GM12878 (cell line): ENCODE data around the gene LRP1B. TPM values are rescaled to one million over a fixed set of nuclear protein-coding genes. Genes with fewer than 3 reads are reported as not detected.

ENCODE experiments used
- ATF3 ChIP-seq: IDR thresholded peaks from 2 replicates; pipeline ENCODE4 v1.6.1; 2011; ENCODE audit warnings: low read depth, mild to moderate bottlenecking, low read length, moderate library complexity, borderline replicate concordance; ENCODE audit errors: extremely low read depth
- BHLHE40 ChIP-seq, 2 experiments: fragments of 450-650 bp in 1 of 2; IDR thresholded peaks; 2 replicates each; pipeline ENCODE4 v1.6.1; 2011 to 2017; ENCODE audit warnings: low read depth in 2 of 2, borderline replicate concordance in 1 of 2, improper control_type of control experiment in 1 of 2, low read length in 1 of 2, mild to moderate bottlenecking in 1 of 2
- CBFB ChIP-seq: IDR thresholded peaks from 2 replicates; pipeline ENCODE4 v1.6.1; 2016; ENCODE audit warnings: antibody characterized with exemption, low read depth
- CHD1 ChIP-seq: IDR thresholded peaks from 2 replicates; pipeline ENCODE4 v1.6.1; 2012; ENCODE audit warnings: low read depth, low read length, improper control_type of control experiment
- CUX1 ChIP-seq: IDR thresholded peaks from 2 replicates; pipeline ENCODE4 v1.6.1; 2012; ENCODE audit warnings: improper control_type of control experiment, low read depth, low read length; ENCODE audit not compliant: insufficient replicate concordance
- FOXK2 ChIP-seq: fragments of 450-650 bp; IDR thresholded peaks from 2 replicates; pipeline ENCODE4 v1.6.1; 2017; ENCODE audit warnings: mild to moderate bottlenecking, moderate library complexity
- MEF2B ChIP-seq: fragments of 450-650 bp; IDR thresholded peaks from 2 replicates; pipeline ENCODE4 v1.6.1; 2018; ENCODE audit warnings: mild to moderate bottlenecking, moderate library complexity; ENCODE audit not compliant: partially characterized antibody, poor library complexity, severe bottlenecking
- NR2C1 ChIP-seq: fragments of 450-650 bp; IDR thresholded peaks from 2 replicates; pipeline ENCODE4 v1.6.1; 2017; ENCODE audit warnings: antibody characterized with exemption, mild to moderate bottlenecking, moderate library complexity
- POLR2AphosphoS5 ChIP-seq: IDR thresholded peaks from 2 replicates; pipeline ENCODE4 v1.6.1; 2011; ENCODE audit warnings: mild to moderate bottlenecking, low read length, inconsistent platforms
- RBBP5 ChIP-seq: fragments of 200-600 bp; sonication (generic); conservative IDR thresholded peaks from 2 replicates; pipeline ENCODE4 v1.6.1; 2016
- RELB ChIP-seq: fragments of 450-650 bp; IDR thresholded peaks from 2 replicates; pipeline ENCODE4 v1.6.1; 2017; ENCODE audit warnings: low read depth, mild to moderate bottlenecking, moderate library complexity
- SP1 ChIP-seq: IDR thresholded peaks from one replicate; pipeline ENCODE4 v1.6.1; 2011; ENCODE audit warnings: low read depth, low read length
- TCF12 ChIP-seq: IDR thresholded peaks from 2 replicates; pipeline ENCODE4 v1.6.1; 2011; ENCODE audit warnings: low read depth, mild to moderate bottlenecking, low read length
- ZBTB4 ChIP-seq: fragments of 450-650 bp; formaldehyde crosslinking; IDR thresholded peaks from 2 replicates; pipeline ENCODE4 v1.4.0; 2022; ENCODE audit warnings: mild to moderate bottlenecking, moderate library complexity
- polyA plus RNA-seq, 11 experiments: library from polyadenylated mRNA; depleted of rRNA in 4 of 11; unstranded in 6 of 11; stranded (reverse) in 5 of 11; fragments of >200 nt; fragmentation: Nextera tagmentation in 4 of 11; fragmentation: Illumina TruSeq in 1 of 11; extraction: Ambion mirVana in 4 of 11; extraction: Trizol in 1 of 11; gene quantifications; 1 replicate in 1 of 11; 2 replicates in 10 of 11; pipeline versions ENCODE4 v1.2.1 to v1.2.3, GENCODE V29; 2011 to 2016; ENCODE audit warnings: inconsistent platforms in 2 of 11, missing spikeins in 2 of 11, low read depth in 1 of 11
- total RNA-seq, 4 experiments: library from RNA; depleted of rRNA in 3 of 4; stranded (reverse); fragments of >200 nt in 3 of 4; fragmentation: Illumina TruSeq in 1 of 4; extraction: Trizol in 1 of 4; gene quantifications; 2 replicates each; pipeline versions ENCODE4 v1.2.1 to v1.2.3, GENCODE V29; 2013 to 2021

The LRP1B gene
- total and polyA plus RNA-seq, 10 of the 15 experiments (the other 5 are each of a cell fraction or from before 2014, with no cell fraction given): under 0.01 to 0.06 (median 0.03) TPM; not detected in 5

GRCh38 chr2:140307532-140307931 is 1823.3 kb downstream of the LRP1B start (continued):
- no peak for TF ChIP-seq ATF3
- TF ChIP-seq TCF12: no peak
- TF ChIP-seq POLR2AphosphoS5: no peak
- no peak for TF ChIP-seq RELB
- no peak for TF ChIP-seq MEF2B
- no peak for TF ChIP-seq RBBP5
- no peak for TF ChIP-seq FOXK2
- no peak for TF ChIP-seq SP1
- TF ChIP-seq ZBTB4 (CRISPR knock-in tag): no peak
- no peak for TF ChIP-seq NR2C1
- TF ChIP-seq CBFB: no peak
- TF ChIP-seq CHD1: no peak
- TF ChIP-seq BHLHE40 (IDR thresholded peaks at IDR 0.05; ENCODE audit: borderline replicate concordance in 1 of 2, low read depth in 2 of 2, low read length in 1 of 2): no peak
- no peak for TF ChIP-seq CUX1
